Fibroblast of skin of scalp (primary cell): ENCODE measurements around the gene FGFR3. TPM values are rescaled to one million over a fixed set of nuclear protein-coding genes. Genes with fewer than 3 reads are reported as not detected.

ENCODE experiments used
- DNase-seq: peaks from one replicate; pipeline ENCODE4 v3.0.0-alpha.2; 2013
- polyA plus RNA-seq, 2 experiments: library from polyadenylated mRNA; unstranded; fragments of 120-200 nt; gene quantifications; one replicate each; pipeline ENCODE4 v1.2.1, GENCODE V29; 2013; ENCODE audit not compliant: insufficient read length in 2 of 2

The FGFR3 gene
- 4.6 TPM for polyA plus RNA-seq (2013, experiment 1 of 2; ENCODE audit: insufficient read length)
- 4.9 TPM for polyA plus RNA-seq (2013, experiment 2 of 2; ENCODE audit: insufficient read length)

GRCh38 chr4:1792832-1793495, at the start of gene FGFR3:
TSS of gene FGFR3 (plus strand) at chr4:1793293. CDS start at chr4:1793935, 642 bp downstream.
- peak; percentile 54 for DNase-seq

GRCh38 chr4:1743551-1743950, 49.5 kb upstream of the FGFR3 start:
- no peak for DNase-seq

GRCh38 chr4:1743975-1744374, 49.1 kb upstream of the FGFR3 start:
- no peak for DNase-seq

- no peak for DNase-seq
These were observed 48.5 kb upstream of the FGFR3 start for GRCh38 chr4:1744552-1744951.

- DNase-seq, result no peak
These were observed 47.9 kb upstream of the FGFR3 start for GRCh38 chr4:1745165-1745564.

GRCh38 chr4:1745697-1746096, 47.4 kb upstream of the FGFR3 start:
- no peak for DNase-seq

GRCh38 chr4:1746265-1746691, 46.8 kb upstream of the FGFR3 start:
- DNase-seq, result peak; percentile 68

- no peak for DNase-seq
These were observed 46.0 kb upstream of the FGFR3 start for GRCh38 chr4:1746919-1747602.

GRCh38 chr4:1747603-1747967, 45.5 kb upstream of the FGFR3 start:
- no peak for DNase-seq

- DNase-seq, result peak; percentile 66
These were observed 44.6 kb upstream of the FGFR3 start for GRCh38 chr4:1748465-1748995.

GRCh38 chr4:1749370-1749769, 43.7 kb upstream of the FGFR3 start:
- DNase-seq, result no peak

GRCh38 chr4:1749826-1750225, 43.3 kb upstream of the FGFR3 start:
- DNase-seq, result no peak

- DNase-seq, result no peak
These were observed 42.5 kb upstream of the FGFR3 start for GRCh38 chr4:1750381-1751154.

- DNase-seq, result no peak
These were observed 41.8 kb upstream of the FGFR3 start for GRCh38 chr4:1751155-1751918.

GRCh38 chr4:1751919-1752283, 41.2 kb upstream of the FGFR3 start:
- DNase-seq, result no peak

- DNase-seq, result no peak
These were observed 40.6 kb upstream of the FGFR3 start for GRCh38 chr4:1752284-1753041.

- no peak for DNase-seq
These were observed 39.8 kb upstream of the FGFR3 start for GRCh38 chr4:1753294-1753696.

- no peak for DNase-seq
These were observed 39.3 kb upstream of the FGFR3 start for GRCh38 chr4:1753697-1754311.

GRCh38 chr4:1754336-1754735, 38.8 kb upstream of the FGFR3 start:
- no peak for DNase-seq

GRCh38 chr4:1755297-1755696, 37.8 kb upstream of the FGFR3 start:
- no peak for DNase-seq

GRCh38 chr4:1756079-1756478, 37.0 kb upstream of the FGFR3 start:
- no peak for DNase-seq
